ENCODE results near the gene CPA5. TPM values are rescaled to one million over a fixed set of nuclear protein-coding genes. Genes with fewer than 3 reads are reported as not detected.

Gene CPA5
- total RNA-seq, 1 donor from 2014 or later = not detected

- no peak overlapping the region for H3K27ac ChIP-seq
- no peaks in the 10 kb centered on the region for H3K36me3 ChIP-seq
- H3K4me3 ChIP-seq = no peak overlapping the region
- peaks cover 10% of the 10 kb centered on the region for H3K4me1 ChIP-seq
- no peak for DNase-seq (ENCODE audit: extremely low spot score in 2 of 2)
- no peaks in the 10 kb centered on the region for H3K9me3 ChIP-seq
- TF ChIP-seq POLR2AphosphoS5 (IDR thresholded peaks at IDR 0.05; ENCODE audit: insufficient read depth in 1 of 2, low read depth in 1 of 2) (no peak), CTCF (IDR thresholded peaks at IDR 0.05) (no peak), POLR2A (IDR thresholded peaks at IDR 0.05) (no peak)
- no peaks in the 10 kb centered on the region for H3K27me3 ChIP-seq
- intact Hi-C loops (cut with DNase I) = no loop called here
Measured at GRCh38 chr7:130396109-130396508, 51.5 kb downstream of the CPA5 start.

- Histone ChIP-seq H3K9me3 (no peaks in the 10 kb centered on the region), H3K27ac (no peak overlapping the region), H3K27me3 (no peaks in the 10 kb centered on the region), H3K36me3 (no peaks in the 10 kb centered on the region), H3K4me3 (no peak overlapping the region), H3K4me1 (peaks cover 10% of the 10 kb centered on the region)
- DNase-seq (ENCODE audit: extremely low spot score in 2 of 2) = no peak
- intact Hi-C loops (cut with DNase I) = no loop called here
- TF ChIP-seq POLR2AphosphoS5 (IDR thresholded peaks at IDR 0.05; ENCODE audit: insufficient read depth in 1 of 2, low read depth in 1 of 2) = no peak
- TF ChIP-seq POLR2A (IDR thresholded peaks at IDR 0.05) = no peak
- no peak for TF ChIP-seq CTCF (IDR thresholded peaks at IDR 0.05)
Measured at GRCh38 chr7:130397051-130397757, 52.6 kb downstream of the CPA5 start.

- H3K4me3 ChIP-seq = no peak overlapping the region
- no peak for DNase-seq (ENCODE audit: extremely low spot score in 2 of 2)
- intact Hi-C loops (cut with DNase I) = no loop called here
- H3K27me3 ChIP-seq = no peaks in the 10 kb centered on the region
- H3K36me3 ChIP-seq = no peaks in the 10 kb centered on the region
- peaks cover 9% of the 10 kb centered on the region for H3K4me1 ChIP-seq
- no peaks in the 10 kb centered on the region for H3K9me3 ChIP-seq
- no peak for TF ChIP-seq CTCF (IDR thresholded peaks at IDR 0.05)
- TF ChIP-seq POLR2AphosphoS5 (IDR thresholded peaks at IDR 0.05; ENCODE audit: insufficient read depth in 1 of 2, low read depth in 1 of 2) = no peak
- TF ChIP-seq POLR2A (IDR thresholded peaks at IDR 0.05) = no peak
- no peak overlapping the region for H3K27ac ChIP-seq
Measured at GRCh38 chr7:130397758-130398073, 53.1 kb downstream of the CPA5 start.

- Histone ChIP-seq H3K4me3 (no peak overlapping the region), H3K36me3 (no peaks in the 10 kb centered on the region), H3K9me3 (no peaks in the 10 kb centered on the region), H3K27ac (no peak overlapping the region), H3K27me3 (no peaks in the 10 kb centered on the region), H3K4me1 (peaks cover under 1% of the 10 kb centered on the region)
- DNase-seq (ENCODE audit: extremely low spot score in 2 of 2) = no peak
- no peak for TF ChIP-seq POLR2A (IDR thresholded peaks at IDR 0.05)
- no peak for TF ChIP-seq CTCF (IDR thresholded peaks at IDR 0.05)
- TF ChIP-seq POLR2AphosphoS5 (IDR thresholded peaks at IDR 0.05; ENCODE audit: insufficient read depth in 1 of 2, low read depth in 1 of 2) = no peak
- intact Hi-C loops (cut with DNase I) = no loop called here
Measured at GRCh38 chr7:130398526-130399090, 54.0 kb downstream of the CPA5 start.

- TF ChIP-seq POLR2AphosphoS5 (IDR thresholded peaks at IDR 0.05; ENCODE audit: insufficient read depth in 1 of 2, low read depth in 1 of 2) (no peak), POLR2A (IDR thresholded peaks at IDR 0.05) (no peak), CTCF (IDR thresholded peaks at IDR 0.05) (no peak)
- Histone ChIP-seq H3K36me3 (no peaks in the 10 kb centered on the region), H3K9me3 (no peaks in the 10 kb centered on the region), H3K27me3 (no peaks in the 10 kb centered on the region), H3K27ac (peak overlapping the region; percentile 20), H3K4me3 (no peak overlapping the region), H3K4me1 (no peaks in the 10 kb centered on the region)
- DNase-seq (ENCODE audit: extremely low spot score in 2 of 2) = no peak
- intact Hi-C loops (cut with DNase I) = no loop called here
Measured at GRCh38 chr7:130400120-130400572, 55.5 kb downstream of the CPA5 start.

All from vagina (tissue), 2 donors.